ENCODE results near the gene FMNL3.
"Not testable (repeated sequence)": the region's sequence is repeated elsewhere in the genome, so short reads cannot be mapped to it uniquely, and the experiment has no call there.

FMNL3 gene

GRCh38 chr12:49618576-49618975, 88.6 kb downstream of the FMNL3 start:
- no peak overlapping the region for H3K4me3 ChIP-seq (ENCODE audit: low read depth, low read length)
- TF ChIP-seq, protein P1, sequence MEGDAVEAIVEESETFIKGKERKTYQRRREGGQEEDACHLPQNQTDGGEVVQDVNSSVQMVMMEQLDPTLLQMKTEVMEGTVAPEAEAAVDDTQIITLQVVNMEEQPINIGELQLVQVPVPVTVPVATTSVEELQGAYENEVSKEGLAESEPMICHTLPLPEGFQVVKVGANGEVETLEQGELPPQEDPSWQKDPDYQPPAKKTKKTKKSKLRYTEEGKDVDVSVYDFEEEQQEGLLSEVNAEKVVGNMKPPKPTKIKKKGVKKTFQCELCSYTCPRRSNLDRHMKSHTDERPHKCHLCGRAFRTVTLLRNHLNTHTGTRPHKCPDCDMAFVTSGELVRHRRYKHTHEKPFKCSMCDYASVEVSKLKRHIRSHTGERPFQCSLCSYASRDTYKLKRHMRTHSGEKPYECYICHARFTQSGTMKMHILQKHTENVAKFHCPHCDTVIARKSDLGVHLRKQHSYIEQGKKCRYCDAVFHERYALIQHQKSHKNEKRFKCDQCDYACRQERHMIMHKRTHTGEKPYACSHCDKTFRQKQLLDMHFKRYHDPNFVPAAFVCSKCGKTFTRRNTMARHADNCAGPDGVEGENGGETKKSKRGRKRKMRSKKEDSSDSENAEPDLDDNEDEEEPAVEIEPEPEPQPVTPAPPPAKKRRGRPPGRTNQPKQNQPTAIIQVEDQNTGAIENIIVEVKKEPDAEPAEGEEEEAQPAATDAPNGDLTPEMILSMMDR (IDR thresholded peaks at IDR 0.05; ENCODE audit: low read depth, low read length) = no peak

GRCh38 chr12:49616533-49617219, 90.5 kb downstream of the FMNL3 start:
- TF ChIP-seq, protein P1 (IDR thresholded peaks at IDR 0.05; ENCODE audit: low read depth, low read length) = no peak

GRCh38 chr12:49615725-49616124, 91.5 kb downstream of the FMNL3 start:
- TF ChIP-seq, protein P1 (IDR thresholded peaks at IDR 0.05; ENCODE audit: low read depth, low read length) = no peak

More at GRCh38 chr12:49616533-49617219, 90.5 kb downstream of the FMNL3 start:
- no peak overlapping the region for H3K4me3 ChIP-seq (ENCODE audit: low read depth, low read length)

DNA sequence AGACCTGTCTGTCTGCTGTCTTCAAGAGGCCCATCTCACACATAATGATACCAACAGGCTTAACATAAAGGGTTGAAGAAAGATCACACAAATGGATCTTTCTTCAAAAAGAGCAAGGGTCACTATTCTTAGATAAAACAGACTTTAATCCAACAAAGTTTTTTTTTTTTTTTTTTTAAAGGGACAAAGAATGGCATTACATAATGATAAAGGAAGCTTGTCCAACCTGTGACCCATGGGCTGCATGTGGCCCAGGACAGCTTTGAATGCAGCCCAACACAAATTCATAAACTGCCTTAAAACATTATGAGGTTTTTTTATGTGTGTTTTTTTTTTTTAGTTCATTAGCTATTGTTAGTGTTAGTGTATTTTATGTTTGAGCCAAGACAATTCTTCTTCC, 95.0 kb downstream of the FMNL3 start:
- TF ChIP-seq, protein P1 (IDR thresholded peaks at IDR 0.05; ENCODE audit: low read depth, low read length) = no peak
- H3K4me3 ChIP-seq (ENCODE audit: low read depth, low read length) = no peak overlapping the region

More at GRCh38 chr12:49615725-49616124, 91.5 kb downstream of the FMNL3 start:
- no peak overlapping the region for H3K4me3 ChIP-seq (ENCODE audit: low read depth, low read length)

DNA sequence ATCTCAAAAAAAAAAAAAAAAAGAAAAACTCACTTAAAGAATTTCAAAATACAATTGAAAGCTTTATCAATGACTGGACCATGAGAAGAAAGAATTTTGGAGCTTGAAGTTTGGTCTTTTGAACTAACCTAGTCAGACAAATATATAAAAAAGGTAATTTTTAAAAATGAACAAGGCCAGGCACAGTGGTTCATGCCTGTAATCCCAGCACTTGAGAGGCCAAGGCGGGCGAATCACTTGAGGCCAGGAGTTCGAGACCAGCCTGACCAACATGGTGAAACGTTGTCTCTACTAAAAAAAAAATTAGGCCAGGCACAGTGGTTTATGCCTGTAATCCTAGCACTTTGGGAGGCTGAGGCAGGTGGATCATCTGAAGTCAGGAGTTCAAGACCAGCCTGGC, 96.4 kb downstream of the FMNL3 start:
- H3K4me3 ChIP-seq (ENCODE audit: low read depth, low read length) = not testable (repeated sequence)

- H3K4me3 ChIP-seq (ENCODE audit: low read depth, low read length) = no peak overlapping the region
- TF ChIP-seq, protein P1 (IDR thresholded peaks at IDR 0.05; ENCODE audit: low read depth, low read length) = no peak
Observed at GRCh38 chr12:49609875-49610154, 97.4 kb downstream of the FMNL3 start.

DNA sequence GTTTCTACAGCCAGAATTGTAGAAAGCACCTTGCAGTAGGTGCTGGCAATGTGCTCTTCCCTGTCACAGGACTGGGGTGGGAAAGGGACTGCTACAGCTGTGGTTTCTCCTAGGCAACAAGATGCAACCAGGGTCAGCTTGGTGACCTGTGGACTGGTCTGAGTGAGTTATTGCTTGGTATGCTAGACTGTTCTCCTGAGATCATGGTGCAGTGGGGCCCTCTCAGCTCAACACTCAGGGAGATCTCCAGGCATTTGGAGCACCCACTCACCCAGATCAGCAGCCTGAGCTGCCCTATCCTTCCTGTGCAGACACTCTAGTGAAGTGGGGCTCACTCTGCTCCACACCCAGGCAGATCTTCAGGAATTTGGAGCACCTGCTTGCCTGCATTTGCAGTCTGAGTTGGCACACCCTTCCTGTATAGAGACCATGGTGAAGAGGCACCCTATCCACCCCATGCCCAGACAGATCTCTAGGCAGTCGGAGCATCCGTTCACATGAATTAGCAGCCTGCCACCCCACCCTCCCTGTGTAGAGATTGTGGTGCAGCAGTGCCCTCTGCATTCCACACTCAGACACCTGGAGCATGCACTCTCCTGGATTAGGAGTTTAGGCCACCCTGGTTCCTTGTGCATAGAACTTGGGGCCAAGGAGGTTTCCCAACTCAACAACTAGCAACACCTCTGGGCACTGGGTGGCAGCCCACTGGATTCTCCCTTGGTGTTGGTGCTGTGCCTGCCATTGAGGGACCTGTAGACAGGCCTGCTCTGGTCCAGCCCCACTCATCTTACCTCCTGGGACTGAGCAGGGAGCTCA, 97.9 kb downstream of the FMNL3 start:
- TF ChIP-seq, protein P1 (IDR thresholded peaks at IDR 0.05; ENCODE audit: low read depth, low read length) = no peak
- H3K4me3 ChIP-seq (ENCODE audit: low read depth, low read length) = no peak overlapping the region

DNA sequence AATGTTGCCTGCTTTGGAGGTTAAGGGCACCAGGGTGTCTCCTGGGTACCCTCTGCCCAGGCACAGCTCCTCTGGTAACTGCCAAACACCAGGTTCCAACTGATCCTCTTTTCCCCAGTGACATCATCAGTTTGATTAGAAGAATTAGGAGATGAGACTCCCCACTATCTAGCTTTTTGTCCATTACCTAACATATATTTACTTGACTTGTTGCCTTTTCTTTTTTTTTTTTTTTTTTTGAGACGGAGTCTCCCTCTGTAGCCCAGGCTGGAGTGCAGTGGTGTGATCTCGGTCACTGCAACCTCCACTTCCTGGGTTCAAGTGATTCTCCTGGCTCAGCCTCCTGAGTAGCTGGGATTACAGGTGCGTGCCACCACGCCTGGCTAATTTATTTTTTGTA, 101.7 kb downstream of the FMNL3 start, which contains the start of gene FAM186B:
Gene FAM186B, minus strand, starts transcription at position 101 of the 400 bp plus-strand sequence. CDS start 162 bp downstream, outside the sequence.
- H3K4me3 ChIP-seq (ENCODE audit: low read depth, low read length) = not testable (repeated sequence)
